Skeletal muscle tissue (tissue), 4 donors: ENCODE measurements around the gene SAAL1. TPM values are rescaled to one million over a fixed set of nuclear protein-coding genes. Genes with fewer than 3 reads are reported as not detected.
"Not testable (repeated sequence)": the region's sequence is repeated elsewhere in the genome, so short reads cannot be mapped to it uniquely, and the experiment has no call there.

ENCODE experiments used
- H3K27ac ChIP-seq: one replicate; pipeline ENCODE4 v1.7.0; 2013; ENCODE audit warnings: mild to moderate bottlenecking, low read depth, low read length, inconsistent platforms
- H3K27me3 ChIP-seq, 3 donors: one replicate each; pipeline ENCODE4 v1.7.0; 2013; ENCODE audit warnings: low read length in 3 of 3; ENCODE audit not compliant: control insufficient read depth in 3 of 3, insufficient read depth in 3 of 3
- H3K36me3 ChIP-seq, 3 donors: one replicate each; pipeline ENCODE4 v1.7.0; 2013; ENCODE audit warnings: low read length in 3 of 3; ENCODE audit not compliant: control insufficient read depth in 3 of 3, insufficient read depth in 3 of 3
- H3K4me1 ChIP-seq, 3 donors: one replicate each; pipeline ENCODE4 v1.7.0; 2013; ENCODE audit warnings: low read length in 3 of 3, mild to moderate bottlenecking in 3 of 3; ENCODE audit not compliant: control insufficient read depth in 3 of 3, insufficient read depth in 3 of 3
- H3K4me3 ChIP-seq, 3 donors: one replicate each; pipeline ENCODE4 v1.7.0; 2013; ENCODE audit warnings: low read length in 3 of 3
- H3K9ac ChIP-seq, 3 donors: one replicate each; pipeline ENCODE4 v1.7.0; 2013; ENCODE audit warnings: low read length in 3 of 3, mild to moderate bottlenecking in 3 of 3, moderate library complexity in 2 of 3, low read depth in 1 of 3
- H3K9me3 ChIP-seq, 3 donors: one replicate each; pipeline ENCODE4 v1.7.0; 2013; ENCODE audit warnings: low read length in 3 of 3; ENCODE audit not compliant: control insufficient read depth in 3 of 3
- total RNA-seq: library from RNA; depleted of rRNA; stranded (reverse); fragments of >200 nt; gene quantifications from one replicate; pipeline ENCODE4 v1.2.3, GENCODE V29; 2014
- donor health status: Osteomylitis.

Gene SAAL1
- total RNA-seq, 1 donor from 2014 or later, result 11.0 TPM

DNA sequence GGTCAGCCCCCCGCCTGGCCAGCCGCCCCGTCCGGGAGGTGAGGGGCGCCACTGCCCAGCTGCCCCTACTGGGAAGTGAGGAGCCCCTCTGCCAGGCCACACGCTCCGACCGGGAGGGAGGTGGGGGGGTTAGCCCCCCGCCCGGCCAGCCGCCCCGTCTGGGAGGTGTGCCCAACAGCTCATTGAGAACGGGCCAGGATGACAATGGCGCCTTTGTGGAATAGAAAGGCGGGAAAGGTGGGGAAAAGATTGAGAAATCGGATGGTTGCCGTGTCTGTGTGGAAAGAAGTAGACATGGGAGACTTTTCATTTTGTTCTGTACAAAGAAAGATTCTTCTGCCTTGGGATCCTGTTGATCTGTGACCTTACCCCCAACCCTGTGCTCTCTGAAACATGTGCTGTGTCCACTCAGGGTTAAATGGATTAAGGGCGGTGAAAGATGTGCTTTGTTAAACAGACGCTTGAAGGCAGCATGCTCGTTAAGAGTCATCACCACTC, 15.5 kb upstream of the SAAL1 start:
- not testable (repeated sequence) for H3K9me3 ChIP-seq, H3K36me3 ChIP-seq, H3K27me3 ChIP-seq, H3K4me1 ChIP-seq, H3K9ac ChIP-seq, H3K27ac ChIP-seq, H3K4me3 ChIP-seq

DNA sequence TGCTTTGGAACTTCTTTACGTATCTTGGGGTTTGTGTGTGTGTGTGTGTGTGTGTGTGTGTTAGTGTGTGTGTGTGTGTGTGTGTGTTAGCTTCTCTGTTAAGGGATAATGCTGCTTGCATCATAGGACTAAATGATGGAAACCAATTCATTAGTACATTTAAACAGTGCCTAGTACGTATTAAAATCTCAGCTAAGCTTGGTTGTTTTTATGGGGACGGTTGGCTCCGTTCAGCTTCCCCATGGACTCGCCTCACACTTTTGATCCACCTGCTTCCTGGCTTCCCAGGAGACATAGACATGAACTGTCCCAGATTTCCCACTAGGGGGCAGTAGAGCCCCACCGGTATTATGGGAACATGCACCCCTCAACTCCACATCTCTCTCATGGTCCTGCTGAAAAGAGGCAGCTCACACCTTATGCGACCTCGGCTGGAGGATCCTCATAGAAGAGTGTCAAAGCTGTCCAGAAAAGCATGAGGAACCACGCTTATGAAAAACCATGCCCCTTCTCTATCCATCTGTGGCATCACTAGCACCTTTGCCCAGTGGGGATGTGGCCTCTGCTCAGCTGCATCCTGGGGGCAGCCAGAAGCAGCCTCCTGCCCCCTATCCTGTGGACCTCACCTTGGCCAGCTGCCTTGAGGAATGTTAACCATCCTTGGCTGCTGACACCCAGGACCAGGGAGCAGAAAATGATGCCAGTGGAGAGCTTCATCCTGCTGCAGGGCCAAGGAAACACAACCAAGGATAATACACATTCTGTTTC, 9.7 kb upstream of the SAAL1 start:
- Histone ChIP-seq H3K4me3 (no peak overlapping the region), H3K27ac (no peak overlapping the region), H3K9me3 (no peaks in the 10 kb centered on the region), H3K27me3 (peaks cover 11% of the 10 kb centered on the region in 3 donors), H3K9ac (no peak overlapping the region), H3K4me1 (no peaks in the 10 kb centered on the region), H3K36me3 (no peaks in the 10 kb centered on the region)

GRCh38 chr11:18111005-18111404, 5.1 kb upstream of the SAAL1 start:
- Histone ChIP-seq H3K36me3 (no peaks in the 10 kb centered on the region), H3K27ac (no peak overlapping the region), H3K9me3 (no peaks in the 10 kb centered on the region), H3K9ac (no peak overlapping the region), H3K27me3 (peaks cover 11 to 13% (median 11%) of the 10 kb centered on the region in 3 donors), H3K4me3 (no peak overlapping the region), H3K4me1 (no peaks in the 10 kb centered on the region)

DNA sequence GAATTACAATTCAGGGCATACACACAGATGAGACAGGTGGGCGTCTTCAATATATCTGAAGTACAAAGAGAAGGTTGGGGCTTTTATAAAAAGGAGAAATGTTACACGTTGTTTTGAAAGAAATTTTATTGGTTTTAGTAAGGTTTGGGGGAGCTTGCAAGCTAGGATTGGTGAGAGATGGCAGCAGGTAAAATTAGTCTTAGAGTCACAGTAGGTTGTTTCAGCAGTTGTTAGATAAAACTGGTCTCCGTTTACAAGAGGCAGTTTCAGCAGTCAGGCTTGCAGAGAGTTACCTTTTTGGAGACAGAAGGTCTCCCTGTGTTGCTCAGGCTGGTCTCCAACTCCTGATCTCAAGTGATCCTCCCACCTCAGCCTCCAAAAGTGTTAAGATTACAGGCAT, 2.4 kb upstream of the SAAL1 start:
- H3K27me3 ChIP-seq, result peaks cover 11 to 13% (median 11%) of the 10 kb centered on the region in 3 donors
- peaks cover 0 to 5% (median 0%) of the 10 kb centered on the region in 3 donors for H3K4me1 ChIP-seq
- no peak overlapping the region for H3K9ac ChIP-seq
- H3K9me3 ChIP-seq, result no peaks in the 10 kb centered on the region
- H3K4me3 ChIP-seq, result no peak overlapping the region
- peaks cover 0 to 4% (median under 1%) of the 10 kb centered on the region in 3 donors for H3K36me3 ChIP-seq
- H3K27ac ChIP-seq, result no peak overlapping the region

DNA sequence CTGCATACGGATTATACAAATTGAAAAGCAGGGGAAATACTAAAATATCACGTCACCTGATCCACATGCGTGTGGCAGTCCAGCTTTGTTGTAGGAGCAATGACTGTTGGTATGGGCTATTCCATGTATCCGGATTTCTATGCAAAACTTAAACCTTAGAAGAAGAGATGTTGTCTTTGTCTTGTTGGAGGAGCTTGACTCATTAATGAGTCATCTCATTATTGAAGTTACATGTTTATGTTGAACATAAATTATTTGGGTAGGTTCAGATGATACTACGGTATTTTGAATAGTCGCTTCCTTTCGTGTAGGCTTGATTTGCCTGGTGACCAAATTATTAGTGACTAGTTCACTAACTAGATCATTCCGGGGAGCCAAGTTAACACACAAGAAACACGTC, 806 bp upstream of the SAAL1 start:
- Histone ChIP-seq H3K4me3 (peak overlapping the region in 1 of 3 donors; percentile 94), H3K9ac (no peak overlapping the region), H3K27me3 (peaks cover 5 to 6% (median 5%) of the 10 kb centered on the region in 3 donors), H3K36me3 (peaks cover 0 to 14% (median 8%) of the 10 kb centered on the region in 3 donors), H3K27ac (no peak overlapping the region), H3K4me1 (peaks cover 0 to 5% (median 0%) of the 10 kb centered on the region in 3 donors), H3K9me3 (no peaks in the 10 kb centered on the region)

DNA sequence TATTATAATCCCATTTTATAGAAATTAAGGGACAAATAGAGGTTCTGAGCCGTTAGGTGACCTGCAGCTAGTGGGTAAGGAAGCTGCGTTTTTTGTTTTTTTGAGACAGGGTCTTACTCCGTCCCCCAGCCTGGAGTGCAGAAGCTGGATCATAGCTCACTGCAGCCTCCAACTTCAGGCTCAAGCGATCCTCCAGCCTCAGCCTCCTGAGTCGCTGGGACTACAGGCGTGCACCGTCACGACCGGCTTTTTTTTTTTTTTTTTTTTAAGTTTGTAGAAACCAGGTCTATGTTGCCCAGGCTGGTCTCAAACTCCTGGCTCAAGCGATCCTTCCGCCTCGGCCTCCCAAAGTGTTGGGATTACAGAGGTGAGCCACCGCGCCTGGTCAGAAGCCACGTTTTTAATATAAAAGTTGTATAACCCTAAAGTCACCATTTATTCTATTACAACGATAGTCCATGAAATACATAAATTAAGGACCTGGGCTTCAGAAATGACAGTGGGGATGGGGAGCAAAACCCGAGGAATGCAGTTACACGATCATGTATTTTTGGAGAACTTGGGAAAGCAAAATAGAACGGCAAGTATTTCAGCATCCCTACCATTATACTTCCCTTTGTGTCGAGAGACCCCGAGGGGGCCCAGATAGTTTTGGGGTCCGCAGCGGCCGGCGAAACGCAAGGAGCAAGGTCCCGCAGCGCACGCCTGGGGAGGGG, 638 bp downstream of the SAAL1 start:
- peak overlapping the region; percentile 81 to 91 (median 85) for H3K9ac ChIP-seq
- H3K4me3 ChIP-seq, result peak overlapping the region; percentile 83 to 94 (median 89)
- H3K4me1 ChIP-seq, result peaks cover 0 to 5% (median 0%) of the 10 kb centered on the region in 3 donors
- H3K36me3 ChIP-seq, result peaks cover 4 to 23% (median 12%) of the 10 kb centered on the region in 3 donors
- no peak overlapping the region for H3K27ac ChIP-seq
- H3K27me3 ChIP-seq, result peaks cover 0 to 3% (median 0%) of the 10 kb centered on the region in 3 donors
- no peaks in the 10 kb centered on the region for H3K9me3 ChIP-seq

GRCh38 chr11:18100926-18101656, 4.8 kb downstream of the SAAL1 start:
- Histone ChIP-seq H3K4me3 (no peak overlapping the region), H3K27me3 (no peaks in the 10 kb centered on the region), H3K9ac (no peak overlapping the region), H3K9me3 (no peaks in the 10 kb centered on the region), H3K36me3 (peaks cover 4 to 23% (median 15%) of the 10 kb centered on the region in 3 donors), H3K4me1 (peaks cover 0 to 5% (median 0%) of the 10 kb centered on the region in 3 donors), H3K27ac (no peak overlapping the region)

DNA sequence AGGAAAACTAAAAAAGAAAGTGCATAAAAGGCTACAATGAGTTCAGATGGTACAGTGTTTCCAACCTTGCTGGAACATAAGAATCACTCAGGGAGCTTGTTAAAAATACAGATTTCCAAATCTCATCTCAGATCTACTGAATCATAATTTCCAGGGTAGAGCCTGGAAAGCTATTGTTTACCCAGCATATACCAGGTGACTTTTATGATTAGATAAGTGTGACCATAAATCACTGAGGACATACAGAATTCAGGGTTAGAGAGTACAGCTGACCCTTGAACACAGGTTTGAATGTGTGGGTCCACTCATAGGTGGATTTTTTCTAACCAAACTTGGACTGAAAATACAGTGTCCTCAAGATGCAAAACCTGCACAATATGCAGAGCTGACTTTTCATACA, 11.9 kb downstream of the SAAL1 start:
- Histone ChIP-seq H3K27me3 (no peaks in the 10 kb centered on the region), H3K27ac (no peak overlapping the region), H3K9me3 (no peaks in the 10 kb centered on the region), H3K36me3 (peaks cover 13 to 48% (median 38%) of the 10 kb centered on the region in 3 donors), H3K9ac (no peak overlapping the region), H3K4me3 (no peak overlapping the region), H3K4me1 (no peaks in the 10 kb centered on the region)

GRCh38 chr11:18091731-18092130, 14.2 kb downstream of the SAAL1 start:
- Histone ChIP-seq H3K9ac (no peak overlapping the region), H3K4me1 (no peaks in the 10 kb centered on the region), H3K27ac (no peak overlapping the region), H3K9me3 (no peaks in the 10 kb centered on the region), H3K36me3 (peaks cover 19 to 65% (median 55%) of the 10 kb centered on the region in 3 donors), H3K27me3 (no peaks in the 10 kb centered on the region), H3K4me3 (no peak overlapping the region)
